ENCODE measurements around the gene ATG7.

DNA sequence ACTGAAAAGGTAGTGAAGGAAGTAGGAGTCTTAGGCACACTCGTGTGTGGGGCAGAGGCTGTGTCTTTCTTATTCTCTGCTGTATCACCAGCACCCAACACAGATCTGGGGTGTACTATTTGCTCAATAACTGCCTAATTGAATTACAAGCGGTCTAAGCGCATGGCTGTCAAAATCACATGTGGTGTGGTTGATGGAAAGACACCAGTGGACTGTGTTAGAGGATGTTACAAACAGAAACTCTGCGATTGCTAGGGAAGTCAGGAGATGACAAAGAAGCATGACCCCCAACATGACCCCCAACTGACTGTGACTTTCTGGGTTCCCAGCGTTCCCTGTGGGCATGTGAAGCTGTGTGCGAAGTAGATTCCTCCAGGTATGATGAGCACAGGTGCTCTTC, 32.0 kb downstream of the ATG7 start:
- TF ChIP-seq CTCF (IDR thresholded peaks at IDR 0.05; ENCODE audit: insufficient read depth, low read length) (no peak), POLR2AphosphoS5 (IDR thresholded peaks at IDR 0.05; ENCODE audit: low read depth) (no peak; the same call in 1 of the 2 replicates)
- TF ChIP-seq, protein P1, sequence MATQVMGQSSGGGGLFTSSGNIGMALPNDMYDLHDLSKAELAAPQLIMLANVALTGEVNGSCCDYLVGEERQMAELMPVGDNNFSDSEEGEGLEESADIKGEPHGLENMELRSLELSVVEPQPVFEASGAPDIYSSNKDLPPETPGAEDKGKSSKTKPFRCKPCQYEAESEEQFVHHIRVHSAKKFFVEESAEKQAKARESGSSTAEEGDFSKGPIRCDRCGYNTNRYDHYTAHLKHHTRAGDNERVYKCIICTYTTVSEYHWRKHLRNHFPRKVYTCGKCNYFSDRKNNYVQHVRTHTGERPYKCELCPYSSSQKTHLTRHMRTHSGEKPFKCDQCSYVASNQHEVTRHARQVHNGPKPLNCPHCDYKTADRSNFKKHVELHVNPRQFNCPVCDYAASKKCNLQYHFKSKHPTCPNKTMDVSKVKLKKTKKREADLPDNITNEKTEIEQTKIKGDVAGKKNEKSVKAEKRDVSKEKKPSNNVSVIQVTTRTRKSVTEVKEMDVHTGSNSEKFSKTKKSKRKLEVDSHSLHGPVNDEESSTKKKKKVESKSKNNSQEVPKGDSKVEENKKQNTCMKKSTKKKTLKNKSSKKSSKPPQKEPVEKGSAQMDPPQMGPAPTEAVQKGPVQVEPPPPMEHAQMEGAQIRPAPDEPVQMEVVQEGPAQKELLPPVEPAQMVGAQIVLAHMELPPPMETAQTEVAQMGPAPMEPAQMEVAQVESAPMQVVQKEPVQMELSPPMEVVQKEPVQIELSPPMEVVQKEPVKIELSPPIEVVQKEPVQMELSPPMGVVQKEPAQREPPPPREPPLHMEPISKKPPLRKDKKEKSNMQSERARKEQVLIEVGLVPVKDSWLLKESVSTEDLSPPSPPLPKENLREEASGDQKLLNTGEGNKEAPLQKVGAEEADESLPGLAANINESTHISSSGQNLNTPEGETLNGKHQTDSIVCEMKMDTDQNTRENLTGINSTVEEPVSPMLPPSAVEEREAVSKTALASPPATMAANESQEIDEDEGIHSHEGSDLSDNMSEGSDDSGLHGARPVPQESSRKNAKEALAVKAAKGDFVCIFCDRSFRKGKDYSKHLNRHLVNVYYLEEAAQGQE (IDR thresholded peaks at IDR 0.05; ENCODE audit: insufficient replicate concordance, low read depth), result no peak

All from HL-60 (cell line).